KOPT-K1 (cell line): ENCODE results near the gene CR1.
"Not testable (repeated sequence)": the region's sequence is repeated elsewhere in the genome, so short reads cannot be mapped to it uniquely, and the experiment has no call there.

Experiments used
- H3K27ac ChIP-seq: fragments of 200-600 bp; sonication (generic); 2 replicates; pipeline ENCODE4 v1.5.1; 2016; ENCODE audit warnings: antibody characterized with exemption, mild to moderate bottlenecking, low read depth, low read length; ENCODE audit not compliant: poor library complexity, severe bottlenecking
- H3K36me3 ChIP-seq: fragments of 200-600 bp; sonication (generic); 2 replicates; pipeline ENCODE4 v1.5.1; 2017; ENCODE audit warnings: antibody characterized with exemption, mild to moderate bottlenecking, low read length, moderate library complexity; ENCODE audit not compliant: insufficient read depth
- H3K9me3 ChIP-seq: fragments of 200-600 bp; sonication (generic); 2 replicates; pipeline ENCODE4 v1.5.1; 2017; ENCODE audit warnings: antibody characterized with exemption, low read length, mild to moderate bottlenecking; ENCODE audit not compliant: insufficient read depth, poor library complexity, severe bottlenecking

Gene CR1

DNA sequence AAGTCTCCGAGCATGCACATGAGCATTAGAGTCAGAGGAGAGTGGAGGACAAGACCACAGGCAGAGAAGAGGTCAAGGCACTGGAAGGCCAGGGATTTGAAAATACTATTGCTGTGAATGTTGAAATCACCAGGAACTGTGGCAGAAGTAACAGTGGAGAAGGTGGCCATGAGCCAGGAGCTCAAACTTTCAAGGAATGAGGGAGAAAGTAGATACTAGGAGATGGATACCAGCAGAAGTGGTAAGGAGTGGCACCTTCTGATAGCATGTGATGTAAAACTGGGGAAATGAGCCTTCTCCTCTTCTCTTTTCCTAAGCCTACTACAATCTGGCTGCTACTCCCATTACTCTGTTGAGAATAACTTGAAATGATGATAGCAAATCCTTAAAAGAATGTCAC lies 1.8 kb upstream of the CR1 start:
- Histone ChIP-seq H3K9me3 (no peaks in the 10 kb centered on the region), H3K27ac (no peak overlapping the region), H3K36me3 (no peaks in the 10 kb centered on the region)

DNA sequence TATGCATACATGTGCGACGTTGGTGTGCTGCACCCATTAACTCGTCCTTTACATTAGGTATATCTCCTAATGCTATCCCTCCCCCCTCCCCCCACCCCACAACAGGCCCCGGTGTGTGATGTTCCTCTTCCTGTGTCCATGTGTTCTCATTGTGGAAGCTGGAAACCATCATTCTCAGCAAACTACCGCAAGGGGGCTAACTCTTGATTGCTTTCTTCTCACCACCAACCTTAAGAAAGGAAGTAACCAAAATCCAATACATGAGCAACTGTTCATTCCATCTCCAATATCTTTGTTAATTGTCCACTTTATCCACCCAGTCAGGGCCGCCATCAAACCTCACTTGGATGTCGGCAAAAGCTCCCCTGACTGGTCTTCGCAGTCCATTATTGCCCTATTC lies 676 bp upstream of the CR1 start:
- H3K9me3 ChIP-seq, H3K27ac ChIP-seq, H3K36me3 ChIP-seq: not testable (repeated sequence)

DNA sequence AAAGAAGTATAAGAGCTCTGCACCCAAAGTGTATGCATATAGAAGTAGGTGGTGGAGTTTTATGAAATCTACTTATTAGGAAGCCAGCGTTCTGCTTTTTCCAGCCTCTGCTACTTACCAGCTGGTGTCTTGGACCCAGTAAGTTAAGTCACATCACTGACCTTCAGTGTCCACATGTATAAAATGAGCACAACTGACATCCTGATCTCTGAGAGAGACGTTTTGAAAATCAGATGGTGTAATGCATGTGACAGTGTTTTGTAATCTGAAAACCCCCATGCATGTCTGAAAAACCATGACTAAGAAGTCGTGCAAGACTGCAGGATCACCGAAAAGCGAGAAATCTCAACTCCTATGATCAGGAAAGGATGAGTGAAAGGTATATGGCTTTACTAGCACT lies 2.0 kb downstream of the CR1 start:
- no peaks in the 10 kb centered on the region for H3K9me3 ChIP-seq

DNA sequence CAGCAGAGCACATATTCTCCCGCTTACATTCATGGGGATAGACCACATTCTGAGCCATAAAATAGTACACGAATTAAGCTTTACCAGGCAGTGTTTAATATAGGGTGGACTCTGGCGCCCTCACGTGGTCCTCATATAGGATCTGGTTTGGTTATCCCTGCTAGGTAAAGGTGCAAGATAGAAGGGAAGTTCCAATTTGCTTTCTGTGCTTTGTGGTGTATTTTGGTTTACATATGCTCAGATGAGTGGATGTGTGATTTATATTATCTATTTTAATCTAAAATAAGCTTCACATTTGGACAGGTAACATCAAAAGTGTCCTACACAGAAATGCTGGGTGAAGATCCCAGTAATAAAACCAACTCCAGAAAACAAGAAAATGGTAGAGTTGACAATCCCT lies 3.6 kb downstream of the CR1 start:
- Histone ChIP-seq H3K9me3 (no peaks in the 10 kb centered on the region), H3K27ac (no peak overlapping the region), H3K36me3 (no peaks in the 10 kb centered on the region)

More for the DNA sequence above, 2.0 kb downstream of the CR1 start:
- Histone ChIP-seq H3K27ac (no peak overlapping the region), H3K36me3 (no peaks in the 10 kb centered on the region)

DNA sequence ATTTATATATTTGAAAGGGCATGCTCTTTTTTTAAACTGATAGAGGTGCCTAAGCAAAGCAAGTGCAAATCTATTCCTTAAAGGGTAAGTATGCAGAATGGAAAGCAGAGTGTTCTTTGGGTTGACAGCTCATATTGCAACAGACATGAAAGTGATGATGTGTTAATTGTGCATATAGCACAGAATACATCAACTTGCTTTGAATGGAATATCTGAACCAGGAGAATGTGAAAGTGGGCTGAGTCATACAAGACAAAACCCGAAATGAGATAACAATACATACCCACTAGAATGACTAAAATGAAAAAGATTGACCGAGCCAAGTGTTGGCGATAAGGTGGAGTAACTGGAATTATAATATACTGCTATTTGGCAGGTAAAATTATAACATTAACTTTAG lies 4.3 kb downstream of the CR1 start:
- H3K9me3 ChIP-seq = no peaks in the 10 kb centered on the region
- H3K27ac ChIP-seq = no peak overlapping the region
- H3K36me3 ChIP-seq = no peaks in the 10 kb centered on the region

DNA sequence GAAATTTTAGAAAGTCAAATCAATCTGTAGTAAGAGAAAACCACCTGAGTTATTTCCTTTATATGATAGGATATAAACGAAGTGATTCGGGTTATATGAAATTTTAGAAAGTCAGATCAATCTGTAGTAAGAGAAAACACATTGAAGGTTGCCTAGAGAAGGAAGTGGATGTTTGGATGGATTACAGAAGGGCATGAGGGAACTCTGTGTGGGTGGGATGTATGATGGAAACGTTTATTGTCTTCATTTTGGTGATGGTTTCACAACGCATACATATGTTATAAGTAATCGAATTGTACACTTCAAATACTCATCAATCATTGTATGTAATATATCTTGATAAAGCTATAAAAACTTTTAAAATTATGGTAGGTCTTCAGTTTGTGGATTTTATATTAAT lies 5.1 kb downstream of the CR1 start:
- Histone ChIP-seq H3K36me3 (no peaks in the 10 kb centered on the region), H3K27ac (no peak overlapping the region), H3K9me3 (no peaks in the 10 kb centered on the region)

DNA sequence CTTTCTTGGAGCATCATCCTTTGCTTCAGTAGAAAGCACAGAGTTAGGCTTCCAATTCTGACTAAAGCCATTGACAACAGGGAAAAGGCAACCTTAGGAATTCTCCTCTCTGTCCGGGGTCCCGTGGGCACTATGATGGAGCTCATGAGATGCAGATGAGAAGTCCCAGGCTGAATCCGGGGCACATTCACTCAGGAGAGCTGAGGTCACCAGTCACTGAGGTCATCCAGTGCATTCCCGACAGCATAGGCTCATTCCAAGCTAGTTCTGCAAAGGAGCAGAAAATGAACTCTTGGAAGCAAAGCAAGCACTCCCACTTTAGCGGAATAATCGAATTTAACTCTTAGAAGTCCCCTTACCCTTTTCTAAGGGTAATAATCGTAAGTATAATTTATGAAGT lies 6.8 kb downstream of the CR1 start:
- no peaks in the 10 kb centered on the region for H3K9me3 ChIP-seq
- H3K36me3 ChIP-seq = no peaks in the 10 kb centered on the region
- H3K27ac ChIP-seq = no peak overlapping the region

DNA sequence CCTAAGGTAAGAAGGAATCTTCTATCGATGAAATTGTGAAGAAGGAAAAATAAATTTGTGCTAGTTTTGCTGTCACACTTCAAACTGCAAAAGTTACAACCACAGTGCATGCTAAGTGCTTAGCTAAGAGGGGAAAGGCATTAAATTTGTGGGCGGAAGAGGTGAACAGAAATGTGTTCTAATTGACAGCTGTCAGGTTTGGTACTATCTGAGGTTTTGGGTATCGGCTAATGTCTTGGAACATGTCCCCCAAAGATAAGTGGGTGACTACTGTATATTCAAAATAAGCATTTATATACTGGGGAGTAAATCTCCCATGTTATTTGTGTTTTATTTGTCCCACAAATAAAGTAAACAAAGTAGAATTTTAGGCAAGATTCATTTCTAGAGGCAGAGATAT lies 8.0 kb downstream of the CR1 start:
- Histone ChIP-seq H3K27ac (no peak overlapping the region), H3K36me3 (no peaks in the 10 kb centered on the region), H3K9me3 (no peaks in the 10 kb centered on the region)

DNA sequence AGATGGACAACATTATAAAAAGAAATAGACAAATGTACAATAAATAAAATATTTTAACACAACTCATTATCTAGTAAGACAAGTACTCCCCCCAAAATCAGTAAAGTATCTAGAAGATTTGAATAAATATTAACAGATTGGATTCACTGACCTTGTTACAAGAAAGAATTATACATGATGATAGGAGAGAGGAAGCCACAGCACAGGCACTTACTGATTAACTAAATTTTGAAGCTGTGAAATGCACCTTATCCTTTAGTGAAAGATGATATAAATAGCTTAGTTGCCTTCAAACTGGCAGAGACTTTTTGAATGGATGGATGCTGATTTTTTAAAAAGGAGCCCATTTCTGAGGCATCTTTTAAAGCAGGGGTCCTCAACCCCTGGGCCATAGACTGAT lies 8.5 kb downstream of the CR1 start:
- no peaks in the 10 kb centered on the region for H3K9me3 ChIP-seq
- no peak overlapping the region for H3K27ac ChIP-seq
- no peaks in the 10 kb centered on the region for H3K36me3 ChIP-seq

DNA sequence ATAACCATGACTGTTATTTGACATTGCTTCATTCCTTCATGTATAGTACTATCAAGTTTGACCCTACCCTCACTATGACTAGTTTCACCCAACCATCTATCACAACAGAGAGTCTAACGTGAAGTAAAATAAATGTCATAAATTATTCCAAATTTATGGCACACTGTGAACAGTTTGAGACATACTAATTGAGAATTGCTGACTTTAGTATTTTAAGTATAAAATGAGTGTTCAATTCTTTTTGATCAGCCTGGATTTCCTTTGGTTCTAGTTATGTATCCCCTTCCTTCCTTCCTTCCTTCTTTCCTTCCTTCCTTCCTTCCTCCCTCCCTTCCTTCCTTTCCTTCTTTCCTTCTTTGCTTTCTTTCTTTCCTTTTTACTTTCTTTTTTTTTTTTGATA lies 14.5 kb downstream of the CR1 start:
- no peak overlapping the region for H3K27ac ChIP-seq
- H3K36me3 ChIP-seq = no peaks in the 10 kb centered on the region
- no peaks in the 10 kb centered on the region for H3K9me3 ChIP-seq

DNA sequence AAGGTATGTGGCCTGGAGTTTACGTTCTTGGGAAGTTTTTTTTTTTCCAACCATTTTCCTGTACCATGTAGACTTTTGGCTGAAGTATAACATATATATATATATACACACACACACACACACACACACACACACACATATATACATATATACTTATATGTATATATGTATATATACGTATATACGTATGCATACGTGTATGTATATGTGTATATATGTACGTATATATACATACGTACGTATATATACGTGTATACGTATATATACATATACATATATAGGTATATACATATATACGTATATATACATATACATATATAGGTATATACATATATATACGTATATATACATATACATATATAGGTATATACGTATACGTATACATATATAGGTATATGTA lies 18.9 kb downstream of the CR1 start:
- no peak overlapping the region for H3K27ac ChIP-seq
- no peaks in the 10 kb centered on the region for H3K9me3 ChIP-seq
- no peaks in the 10 kb centered on the region for H3K36me3 ChIP-seq

DNA sequence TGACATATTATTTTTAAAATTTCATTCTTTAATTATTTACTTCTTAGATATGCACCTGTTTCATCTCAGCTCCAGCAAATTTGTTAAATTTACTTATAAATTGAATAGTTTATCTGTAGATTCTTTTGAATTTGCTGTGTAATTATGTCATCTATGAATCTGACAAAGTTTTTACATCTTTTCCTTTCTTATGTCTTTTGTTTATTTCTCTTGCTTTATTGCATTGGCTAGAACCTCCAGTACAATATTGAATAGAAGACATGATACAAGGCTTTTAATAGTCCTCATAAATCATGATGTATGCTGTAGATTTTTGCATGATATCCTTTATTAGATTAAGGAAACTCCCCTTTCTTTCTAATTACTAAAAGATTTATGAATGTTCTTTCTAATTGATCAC lies 20.8 kb downstream of the CR1 start:
- Histone ChIP-seq H3K9me3 (no peaks in the 10 kb centered on the region), H3K27ac (no peak overlapping the region), H3K36me3 (no peaks in the 10 kb centered on the region)

DNA sequence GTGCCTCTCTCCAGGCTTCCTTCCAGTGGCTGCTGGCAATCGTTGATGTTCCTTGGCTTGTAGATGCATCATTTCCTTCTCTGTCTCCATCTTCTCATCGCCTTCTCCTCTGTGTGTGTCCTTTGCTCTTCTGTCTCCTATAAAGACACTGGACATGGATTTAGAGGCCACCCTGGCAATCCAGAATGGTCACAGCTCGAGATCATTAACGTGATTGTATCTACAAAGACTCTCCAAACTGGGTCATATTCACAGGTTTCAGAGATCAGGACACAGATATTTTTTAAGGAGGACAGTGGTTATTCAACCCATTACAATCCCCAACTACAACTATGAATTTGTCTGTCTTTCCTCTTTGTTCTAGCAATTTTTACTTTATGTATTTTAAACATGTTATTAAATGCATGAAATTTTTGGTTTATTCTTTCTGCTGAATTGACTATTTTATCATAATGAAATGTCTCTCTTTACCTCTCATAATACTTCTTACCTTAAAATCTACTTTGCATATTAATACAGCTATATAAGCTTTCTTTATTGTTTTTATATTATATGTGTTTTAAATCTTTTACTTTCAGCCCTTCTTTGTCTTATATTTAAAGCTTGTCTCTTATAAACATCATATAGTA lies 22.8 kb downstream of the CR1 start:
- no peaks in the 10 kb centered on the region for H3K36me3 ChIP-seq
- no peaks in the 10 kb centered on the region for H3K9me3 ChIP-seq
- no peak overlapping the region for H3K27ac ChIP-seq

DNA sequence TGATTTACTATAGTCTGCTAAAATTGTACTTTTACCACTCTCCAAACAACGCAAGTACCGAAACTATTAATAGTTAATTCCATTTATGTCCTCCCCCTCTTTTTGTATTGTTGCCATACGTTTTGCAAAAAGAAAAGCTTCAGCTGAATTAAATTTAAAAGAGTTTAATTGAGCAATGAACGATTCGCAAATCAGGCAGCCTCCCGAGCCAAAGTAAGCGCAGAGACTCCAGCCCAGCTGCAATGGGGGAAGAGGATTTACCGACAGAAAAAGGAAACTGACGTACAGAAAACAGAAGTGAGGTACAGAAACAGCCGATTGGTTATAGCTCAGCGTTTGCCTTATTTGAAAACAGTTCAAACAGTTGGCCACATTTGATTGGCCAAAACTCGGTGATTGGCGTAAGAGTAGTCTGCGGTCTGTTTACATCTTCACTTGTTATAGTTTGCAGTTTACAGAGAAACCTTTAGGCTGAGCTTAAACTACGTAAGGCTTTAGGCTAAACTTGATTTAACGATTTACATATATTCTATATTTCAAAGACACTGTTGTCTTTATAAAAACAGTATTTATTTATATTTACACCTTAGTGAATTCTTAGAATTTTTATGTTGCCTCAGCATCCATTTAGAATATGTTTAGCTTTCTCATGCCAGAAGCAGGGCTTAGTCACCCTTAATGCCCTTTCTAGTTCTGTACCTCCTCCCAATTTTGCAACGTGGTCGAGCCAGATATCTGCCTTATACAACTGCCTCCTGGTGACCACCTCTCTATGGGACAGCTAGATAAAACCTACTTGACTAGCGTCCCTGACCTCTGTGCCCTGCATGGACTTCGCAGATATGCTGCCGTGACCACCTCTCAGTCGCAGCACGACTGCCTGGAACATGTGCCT lies 23.8 kb downstream of the CR1 start:
- no peak overlapping the region for H3K27ac ChIP-seq
- H3K36me3 ChIP-seq = no peaks in the 10 kb centered on the region
- no peaks in the 10 kb centered on the region for H3K9me3 ChIP-seq

DNA sequence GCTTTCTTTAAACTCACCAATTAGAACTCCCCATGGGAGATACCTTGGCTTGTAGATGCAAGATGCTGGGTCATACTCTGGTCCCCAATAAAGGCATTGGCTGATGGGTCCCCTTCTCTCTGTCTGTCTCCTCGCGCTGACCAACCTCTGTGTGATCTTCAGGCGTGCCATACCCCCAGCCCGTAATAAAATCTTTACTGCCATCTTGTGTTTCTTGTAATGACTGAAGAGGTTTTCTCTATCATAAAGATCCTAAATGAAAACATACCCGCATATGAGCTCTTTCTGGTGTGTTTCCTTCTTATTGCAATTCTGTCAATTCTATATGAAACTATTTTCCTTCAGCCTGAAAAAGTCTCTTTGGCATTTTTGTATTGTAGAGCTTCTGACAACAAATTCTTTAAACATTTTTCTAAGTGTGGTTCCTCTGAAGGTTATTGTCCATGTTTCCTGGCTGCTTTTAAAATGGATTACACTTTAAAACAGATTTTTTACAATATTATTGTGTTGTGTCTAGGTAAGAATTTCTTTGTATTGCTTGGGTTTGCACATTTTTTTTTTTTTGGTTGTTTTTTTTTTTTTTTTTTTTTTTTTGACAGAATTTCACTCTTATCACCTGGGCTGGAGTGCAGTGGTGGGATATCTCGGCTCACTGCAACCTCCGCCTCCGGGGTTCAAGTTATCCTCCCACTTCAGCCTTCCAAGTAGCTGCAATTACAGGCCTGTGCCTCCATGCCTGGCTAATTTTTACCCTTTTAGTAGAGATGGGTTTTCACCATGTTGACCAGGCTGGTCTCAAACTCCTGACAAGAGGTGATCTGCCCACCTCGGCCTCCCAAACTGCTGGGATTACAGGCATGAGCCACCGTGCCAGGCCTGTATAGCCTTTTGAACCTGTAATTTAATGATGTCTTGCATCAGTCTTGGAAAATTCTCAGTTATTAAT lies 24.7 kb downstream of the CR1 start:
- H3K9me3 ChIP-seq, H3K36me3 ChIP-seq, H3K27ac ChIP-seq: not testable (repeated sequence)
